Adipose tissue (tissue), 3 donors: ENCODE data around the gene COL4A1. TPM values are rescaled to one million over a fixed set of nuclear protein-coding genes. Genes with fewer than 3 reads are reported as not detected.

ENCODE experiments used
- H3K27ac ChIP-seq: one replicate; pipeline ENCODE4 v1.5.1; 2013; ENCODE audit warnings: low read depth, low read length
- WGBS, 3 donors: extraction: QIAGEN DNeasy Blood & Tissue Kit; methylation state at CpG; one replicate each; pipeline ENCODE4 v1.1.7; 2013; 5-methylcytosine and 5-hydroxymethylcytosine counted together
- polyA plus RNA-seq, 3 donors: library from polyadenylated mRNA; stranded (reverse); fragments of 200-250 nt; gene quantifications; one replicate each; pipeline ENCODE4 v1.2.3, GENCODE V29; 2013
- donor health status: healthy with polysubstance abuse.
- donor health status: Bipolar disorder and iron deficiency.
- donor health status: healthy.

Gene COL4A1
- polyA plus RNA-seq, 3 donors, result 103 to 773 (median 225) TPM

DNA sequence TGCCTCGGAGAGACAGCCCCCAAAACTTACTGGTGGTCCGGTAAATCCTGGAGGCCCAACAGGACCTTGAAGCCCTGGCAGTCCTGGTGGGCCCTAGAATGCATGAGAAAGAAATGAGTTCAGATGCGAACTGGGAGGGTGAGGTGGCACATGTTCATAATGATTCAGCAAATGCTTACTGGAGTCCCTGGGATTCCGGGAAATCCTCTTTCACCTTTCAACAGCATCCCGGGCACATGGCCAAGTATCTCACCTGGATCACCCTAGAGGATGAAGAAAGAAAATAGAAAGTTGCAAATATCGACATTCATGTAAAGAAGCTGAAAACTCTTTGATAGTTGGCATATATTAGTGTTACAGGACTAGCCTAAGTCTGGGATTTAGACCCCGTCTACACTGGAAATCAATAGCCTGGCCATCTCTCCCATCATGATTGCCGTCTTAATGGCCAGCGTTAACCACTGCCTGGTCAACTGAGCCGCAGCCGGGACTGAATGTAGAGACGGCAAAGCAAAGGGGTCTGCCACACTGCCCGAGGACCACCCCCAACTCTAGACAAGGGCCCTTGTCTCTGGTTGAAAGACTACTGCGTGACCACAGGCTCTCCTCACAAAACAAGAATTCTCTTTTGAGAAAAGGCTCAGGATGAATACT lies 96.9 kb downstream of the COL4A1 start:
- 84 to 93% (median 88%) methylated on average over 14 of the region's 14 CpGs for WGBS, 3 donors
- no peak overlapping the region for H3K27ac ChIP-seq

DNA sequence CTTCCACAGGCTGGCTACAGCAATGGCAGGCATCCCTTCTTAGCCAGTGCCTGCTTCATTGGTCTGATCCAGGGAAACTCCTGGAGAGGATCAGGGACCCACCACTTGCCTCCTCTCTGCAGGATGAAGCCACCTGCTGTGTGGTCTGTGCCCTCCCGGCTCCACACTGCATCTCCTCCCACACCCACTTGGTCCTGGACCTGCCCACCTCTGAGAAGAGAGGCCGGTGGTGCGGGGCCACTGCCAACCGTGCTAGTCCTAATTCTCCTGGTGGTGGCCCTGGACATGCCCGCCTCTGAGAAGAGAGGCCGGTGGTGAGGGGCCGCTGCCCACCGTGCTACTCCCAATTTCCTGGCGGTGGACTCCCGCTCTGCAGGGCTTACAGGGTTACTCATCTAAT lies 98.8 kb downstream of the COL4A1 start:
- no peak overlapping the region for H3K27ac ChIP-seq
- 92 to 96% (median 95%) methylated on average over 10 of the region's 10 CpGs for WGBS, 3 donors

- H3K27ac ChIP-seq, result no peak overlapping the region
- WGBS, 3 donors, result 50 to 70% (median 53%) methylated on average over 2 of the region's 2 CpGs
Measured at GRCh38 chr13:110206996-110207395, 100.0 kb downstream of the COL4A1 start.

DNA sequence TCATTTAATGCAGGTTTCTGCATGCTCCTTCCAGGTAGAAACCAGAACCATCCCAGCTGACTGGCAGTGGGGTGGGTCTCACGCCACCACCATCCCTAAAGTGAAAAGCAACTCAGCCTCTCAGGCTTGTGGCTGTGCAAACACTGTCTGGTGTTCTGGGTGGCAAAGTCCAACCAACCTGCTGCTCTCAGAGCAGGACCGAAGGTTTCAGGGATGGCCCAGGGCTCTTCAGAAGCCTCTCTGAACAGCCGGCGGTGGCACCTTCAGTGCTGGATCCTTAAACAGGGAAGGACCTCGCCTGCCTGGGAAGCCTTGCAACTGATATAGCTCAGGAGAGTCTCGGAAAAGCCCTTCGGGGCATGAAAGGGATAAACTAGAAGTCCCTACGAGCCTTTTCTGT lies 100.8 kb downstream of the COL4A1 start:
- WGBS, 3 donors, result 77 to 95% (median 93%) methylated on average over 8 of the region's 8 CpGs
- H3K27ac ChIP-seq, result no peak overlapping the region

DNA sequence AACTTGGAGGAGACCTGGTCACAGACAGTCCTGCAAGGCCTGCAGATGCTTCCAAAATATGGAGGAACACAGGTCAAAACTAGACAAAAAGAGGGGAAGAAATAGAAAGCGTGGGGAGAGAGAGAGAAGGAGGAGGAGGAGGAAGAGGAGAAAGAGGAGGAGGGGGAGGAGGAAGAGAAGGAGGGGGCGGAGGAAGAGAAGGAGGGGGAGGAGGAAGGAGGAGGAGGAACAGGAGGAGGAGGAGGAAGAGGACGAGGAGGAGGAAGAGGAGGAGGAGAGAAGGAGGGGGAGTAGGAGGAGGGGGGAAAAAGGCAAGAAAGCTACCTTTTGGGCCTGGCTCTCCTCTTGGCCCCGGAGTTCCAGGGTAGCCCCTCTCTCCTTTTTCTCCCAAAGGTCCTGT lies 105.8 kb downstream of the COL4A1 start:
- 59 to 74% (median 65%) methylated on average over 4 of the region's 4 CpGs for WGBS, 3 donors
- no peak overlapping the region for H3K27ac ChIP-seq

DNA sequence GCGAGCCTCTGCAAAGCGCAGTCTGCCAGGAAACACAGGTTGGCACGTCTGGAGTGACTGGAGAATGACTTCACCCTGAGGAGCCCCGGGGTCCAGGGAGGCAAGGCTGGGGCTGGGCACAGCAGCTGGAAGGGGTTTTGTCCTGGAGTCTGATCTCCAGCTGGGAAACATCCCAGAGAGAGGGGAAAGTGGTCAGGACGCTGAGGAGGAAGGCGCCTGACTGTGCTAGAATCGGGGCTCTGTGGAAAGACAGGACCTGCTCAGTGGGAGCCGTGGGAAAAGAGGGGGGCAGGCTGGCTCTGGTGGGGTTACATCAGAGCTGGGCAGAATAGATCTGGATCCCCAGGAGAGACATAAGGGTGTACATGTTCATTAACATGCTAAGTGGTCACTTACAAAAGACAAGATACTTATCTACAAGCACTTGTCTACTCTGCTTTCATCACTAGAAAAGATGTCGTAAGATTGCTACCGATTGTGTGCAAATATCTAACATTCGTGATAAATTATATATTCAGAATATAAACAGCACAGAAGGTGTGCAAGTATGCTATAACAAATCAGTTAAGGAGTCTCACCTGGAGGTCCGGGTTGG lies 106.6 kb downstream of the COL4A1 start:
- WGBS, 3 donors, result 70 to 77% (median 74%) methylated on average over 12 of the region's 12 CpGs
- H3K27ac ChIP-seq, result no peak overlapping the region

DNA sequence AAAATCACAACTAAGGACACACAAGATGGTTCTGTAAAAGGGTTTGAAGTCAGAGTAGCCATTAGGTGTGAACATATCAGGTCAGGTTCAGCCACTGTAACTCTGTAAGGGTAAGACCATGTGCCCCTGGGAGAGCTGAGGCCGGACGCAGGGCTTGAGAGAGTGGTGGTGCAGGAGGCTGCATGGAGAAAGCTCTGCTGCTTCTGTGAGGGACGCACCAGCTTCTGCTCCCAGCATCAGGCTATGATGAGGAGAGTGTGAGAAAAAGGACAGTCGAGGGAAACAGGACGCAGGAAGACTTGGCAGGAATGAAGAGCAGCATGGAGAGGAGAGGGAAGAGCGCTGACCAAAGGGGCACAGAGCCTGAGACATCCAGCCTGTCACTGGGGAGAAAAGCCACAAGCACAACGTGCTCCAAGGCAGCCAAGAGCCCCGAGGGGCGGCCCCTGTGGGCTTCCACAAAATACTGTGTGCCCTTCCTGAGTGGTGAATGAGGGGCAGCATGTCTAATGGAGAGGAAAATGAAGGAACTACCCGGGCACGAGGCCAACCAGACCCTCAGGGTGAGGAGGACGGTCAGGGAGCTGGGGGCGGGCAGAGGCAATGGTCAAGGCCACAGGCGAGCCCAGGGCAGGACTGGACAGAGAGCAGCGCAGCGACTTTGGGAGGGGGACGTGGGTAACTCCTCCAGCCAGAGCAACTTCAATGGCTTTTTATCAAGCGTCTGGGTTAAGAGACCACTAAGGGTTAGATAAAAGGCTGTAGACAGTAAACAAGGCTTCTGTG lies 107.7 kb downstream of the COL4A1 start:
- 54 to 82% (median 75%) methylated on average over 18 of the region's 18 CpGs for WGBS, 3 donors
- H3K27ac ChIP-seq, result no peak overlapping the region

GRCh38 chr13:110197471-110197870 lies 109.5 kb downstream of the COL4A1 start:
- WGBS, 3 donors, result 65 to 76% (median 66%) methylated on average over 4 of the region's 4 CpGs

DNA sequence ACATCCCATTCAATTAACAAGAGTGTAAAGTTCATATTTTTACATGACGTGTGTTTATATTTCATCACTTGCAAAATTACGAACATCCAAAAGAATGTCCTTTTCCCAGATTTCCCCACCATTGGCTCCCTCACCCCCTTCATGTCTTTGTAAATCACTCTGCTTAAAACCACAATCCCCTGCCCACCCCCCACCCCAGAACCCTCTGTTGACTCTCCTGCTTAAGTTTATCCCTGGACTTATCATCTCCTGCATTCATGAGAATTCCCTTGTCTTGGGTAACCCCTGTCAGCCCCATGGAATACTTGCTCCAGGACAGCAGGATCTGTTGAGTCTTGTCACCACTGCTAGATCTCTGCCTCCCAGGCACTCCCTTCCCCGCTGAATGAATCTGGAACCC lies 109.9 kb downstream of the COL4A1 start:
- 80 to 90% (median 89%) methylated on average over 3 of the region's 3 CpGs for WGBS, 3 donors
- no peak overlapping the region for H3K27ac ChIP-seq

More at GRCh38 chr13:110197471-110197870, 109.5 kb downstream of the COL4A1 start:
- H3K27ac ChIP-seq, result no peak overlapping the region

DNA sequence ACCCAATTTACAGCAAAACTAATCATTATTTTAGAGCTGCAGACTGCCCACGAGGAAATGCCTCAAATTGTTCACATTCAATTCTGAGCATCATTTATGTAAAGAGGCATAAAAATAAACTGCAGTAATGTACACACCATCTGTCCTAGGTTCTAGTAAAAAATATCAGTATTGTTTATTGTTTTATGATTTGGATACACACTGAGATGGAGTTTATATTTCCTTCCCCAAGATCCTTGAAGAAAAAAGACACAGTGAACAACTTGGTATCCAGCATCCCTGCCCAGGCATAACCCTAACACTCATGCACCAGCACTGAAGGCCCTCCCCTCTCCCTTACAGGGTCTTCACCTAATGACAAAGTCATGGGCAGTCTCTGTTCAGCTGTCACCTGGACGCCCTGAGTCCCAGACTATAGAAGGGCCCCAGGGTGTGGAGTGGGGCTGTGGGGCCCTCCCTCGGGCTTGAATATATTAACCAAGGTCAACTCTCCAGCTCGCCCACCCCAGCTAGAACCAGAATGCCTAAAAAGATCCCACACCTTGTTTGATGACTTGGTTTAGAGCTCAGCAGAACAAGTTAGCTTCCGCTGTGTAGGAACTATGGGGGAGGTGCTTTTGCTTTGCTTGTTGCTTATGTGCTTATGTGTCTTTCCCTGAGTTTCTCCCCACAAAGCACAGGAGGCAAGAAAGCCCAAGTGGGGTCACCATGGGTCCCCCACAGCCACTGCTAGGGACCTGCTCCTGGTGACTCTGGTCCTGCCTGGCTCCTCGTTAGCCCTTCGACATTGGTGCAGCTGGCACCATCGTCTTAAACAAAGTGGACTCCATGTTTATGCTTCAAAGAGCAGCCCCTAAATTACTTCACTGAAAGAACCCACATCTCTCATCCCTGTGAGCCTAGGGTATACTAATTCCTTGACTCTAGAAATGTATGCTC lies 111.1 kb downstream of the COL4A1 start:
- H3K27ac ChIP-seq, result no peak overlapping the region
- 56 to 84% (median 76%) methylated on average over 8 of the region's 8 CpGs for WGBS, 3 donors

DNA sequence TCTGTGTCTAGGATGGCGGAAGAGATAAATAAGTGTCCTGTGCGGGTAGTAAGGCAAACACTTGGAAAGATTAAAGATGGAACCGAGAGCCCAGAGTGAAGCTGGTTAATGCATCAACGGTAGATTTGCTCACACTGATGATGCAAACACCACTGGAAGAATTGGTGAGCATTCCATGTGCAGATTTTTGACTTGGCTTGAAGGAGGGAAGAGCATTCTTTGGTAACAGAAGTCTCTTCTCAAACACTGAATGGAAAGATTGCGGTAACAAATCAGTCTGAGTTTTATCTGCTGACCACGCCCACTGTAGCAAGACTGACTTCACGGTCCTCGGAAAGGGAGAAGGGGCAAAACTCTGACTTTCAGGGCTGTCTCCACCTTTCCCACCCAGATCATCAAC lies 112.5 kb downstream of the COL4A1 start:
- no peak overlapping the region for H3K27ac ChIP-seq
- 69 to 88% (median 86%) methylated on average over 8 of the region's 8 CpGs for WGBS, 3 donors

GRCh38 chr13:110193491-110193890 lies 113.5 kb downstream of the COL4A1 start:
- 87 to 92% (median 91%) methylated on average over 10 of the region's 10 CpGs for WGBS, 3 donors
- no peak overlapping the region for H3K27ac ChIP-seq

DNA sequence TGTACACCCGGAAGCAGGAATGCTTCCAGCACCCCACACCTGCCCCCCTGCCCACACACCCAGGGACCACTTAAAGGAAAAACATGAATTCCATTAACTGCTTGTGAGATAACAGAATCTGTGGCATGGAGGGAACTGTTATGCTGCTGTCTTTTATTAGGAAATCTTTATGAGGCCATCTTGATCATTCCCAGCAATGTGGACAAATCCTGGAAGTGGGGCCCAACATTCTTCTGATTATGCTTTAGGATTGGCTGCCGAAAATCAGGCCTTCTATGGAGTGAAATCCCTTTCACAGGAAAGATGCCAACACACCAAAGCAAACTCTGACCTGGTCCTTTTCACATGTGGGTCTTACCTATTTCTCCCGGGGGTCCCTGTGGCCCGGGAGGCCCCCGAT lies 114.5 kb downstream of the COL4A1 start:
- no peak overlapping the region for H3K27ac ChIP-seq
- WGBS, 3 donors, result 72 to 89% (median 83%) methylated on average over 5 of the region's 5 CpGs

DNA sequence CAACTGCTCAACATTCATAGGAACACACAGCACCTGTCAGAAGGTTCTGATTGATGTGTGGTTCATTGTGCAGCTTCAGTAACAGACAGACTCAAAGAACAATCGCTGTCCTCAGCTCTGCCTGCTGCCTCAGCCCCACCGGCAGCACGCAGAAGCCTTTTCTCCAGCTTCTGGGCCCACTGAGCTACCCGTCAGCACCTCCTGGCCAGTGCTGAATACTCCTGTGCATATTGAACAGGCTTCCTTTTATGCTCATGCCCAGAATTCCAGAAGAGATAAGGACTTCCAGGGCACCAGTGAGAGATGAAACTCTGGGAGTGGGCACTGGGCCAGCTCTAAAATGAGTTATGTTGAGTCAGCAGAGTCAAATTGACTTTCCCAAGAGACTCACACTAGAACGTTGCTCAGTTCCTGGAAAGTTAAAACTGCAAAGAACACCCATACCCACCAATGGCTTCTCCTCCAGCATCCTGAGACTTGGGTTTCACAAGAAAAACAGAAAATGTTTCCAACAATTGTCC lies 119.3 kb downstream of the COL4A1 start:
- WGBS, 3 donors, result 27 to 58% (median 57%) methylated on average over 5 of the region's 5 CpGs
- H3K27ac ChIP-seq, result no peak overlapping the region

GRCh38 chr13:110186231-110186855 lies 120.6 kb downstream of the COL4A1 start:
- WGBS, 3 donors, result 51 to 92% (median 84%) methylated on average over 10 of the region's 10 CpGs
- H3K27ac ChIP-seq, result no peak overlapping the region

DNA sequence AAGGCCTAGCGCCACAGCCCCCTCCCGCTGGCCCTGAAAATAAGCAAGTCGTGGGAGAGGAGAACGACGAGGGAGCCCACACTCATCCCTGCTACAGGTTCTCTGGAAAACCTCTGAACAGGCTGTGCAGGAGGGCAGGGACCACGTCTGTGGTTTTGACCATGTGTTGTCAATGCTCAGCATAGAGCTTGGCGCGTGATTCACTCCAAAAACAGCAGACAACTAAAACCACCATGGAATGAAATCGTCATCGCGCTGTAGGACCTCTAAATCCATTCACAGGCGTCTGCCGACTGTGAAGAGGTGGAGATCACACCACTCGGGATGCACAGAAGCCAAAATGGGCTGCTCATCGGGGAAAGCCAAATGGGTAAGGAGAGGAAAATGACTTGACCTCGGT lies 121.3 kb downstream of the COL4A1 start:
- H3K27ac ChIP-seq, result no peak overlapping the region
- WGBS, 3 donors, result 87 to 88% (median 88%) methylated on average over 16 of the region's 16 CpGs

GRCh38 chr13:110183910-110184309 lies 123.0 kb downstream of the COL4A1 start:
- H3K27ac ChIP-seq, result no peak overlapping the region

GRCh38 chr13:110182461-110182860 lies 124.5 kb downstream of the COL4A1 start:
- WGBS, 3 donors, result 86 to 92% (median 87%) methylated on average over 9 of the region's 9 CpGs
- H3K27ac ChIP-seq, result no peak overlapping the region

More at GRCh38 chr13:110183910-110184309, 123.0 kb downstream of the COL4A1 start:
- WGBS, 3 donors, result 75 to 81% (median 79%) methylated on average over 7 of the region's 7 CpGs
